HG03378 (cell line): Measurements from ENCODE around the gene OMG.
"Not testable (repeated sequence)": the region's sequence is repeated elsewhere in the genome, so short reads cannot be mapped to it uniquely, and the experiment has no call there.

Source experiments
- ATAC-seq: cut with Tn5 transposase; IDR thresholded peaks from one replicate; pipeline ENCODE4 v1.9.1; 2021; ENCODE audit warnings: mild to moderate bottlenecking, moderate library complexity; ENCODE audit not compliant: unreplicated experiment

The OMG gene

DNA sequence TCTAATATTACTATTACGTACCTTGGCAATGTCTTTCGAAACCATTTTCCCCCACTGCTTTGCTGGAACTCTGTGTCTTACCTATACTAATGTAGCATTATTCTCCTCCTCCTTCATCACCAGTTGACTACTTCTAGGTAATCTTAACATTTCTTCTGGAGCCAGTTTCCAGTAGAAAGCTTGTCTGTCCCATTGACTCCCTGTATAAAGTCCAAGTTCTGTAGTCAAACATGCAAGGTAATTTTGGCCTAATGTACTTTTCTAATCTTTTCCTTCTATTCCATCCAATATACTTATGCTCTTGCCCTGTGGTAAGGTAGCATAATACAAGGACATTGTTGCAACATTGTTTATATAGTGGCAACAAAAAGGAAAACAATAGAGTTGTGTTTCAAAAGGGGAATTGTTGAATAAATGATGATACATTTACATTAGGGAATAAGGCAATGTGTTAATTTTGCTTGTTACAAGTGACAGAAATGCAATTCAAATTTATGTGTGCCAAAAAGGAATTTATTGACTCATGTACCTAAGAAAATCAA lies 27.9 kb downstream of the OMG start:
- ATAC-seq = no peak

DNA sequence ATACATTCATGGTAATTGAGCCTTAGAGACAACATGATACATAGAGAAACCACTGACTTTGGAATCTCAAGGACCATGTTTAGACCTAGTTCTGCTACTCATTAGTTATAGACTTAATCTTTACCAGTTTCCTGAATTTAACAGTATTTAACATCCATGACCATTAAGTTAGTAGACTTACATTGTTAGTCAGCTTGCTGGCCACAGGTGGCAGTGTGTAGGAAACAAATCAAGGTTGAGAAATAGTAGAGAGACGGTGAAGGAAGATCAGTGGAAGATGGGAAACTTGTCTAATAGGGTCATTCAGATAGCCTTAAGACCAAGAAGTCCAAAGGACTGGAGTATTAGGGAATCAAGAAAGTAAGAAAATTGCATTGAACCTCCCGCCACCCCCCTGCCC lies 31.0 kb downstream of the OMG start:
- ATAC-seq = no peak

DNA sequence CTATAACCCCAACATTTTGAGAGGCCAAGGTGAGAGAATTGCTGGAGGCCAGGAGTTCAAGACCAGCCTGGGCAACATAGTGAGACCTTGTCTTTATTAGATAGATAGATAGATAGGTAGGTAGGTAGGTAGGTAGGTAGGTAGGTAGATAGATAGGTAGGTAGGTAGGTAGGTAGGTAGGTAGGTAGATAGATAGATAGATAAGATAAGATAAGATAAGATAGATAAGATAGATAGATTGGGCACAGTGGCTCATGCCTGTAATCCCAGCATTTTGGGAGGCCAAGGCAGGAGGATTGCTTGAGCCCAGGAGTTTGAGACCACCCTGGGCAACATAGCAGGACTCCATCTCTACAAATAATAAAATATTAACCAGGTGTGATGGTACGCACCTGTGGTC lies 34.1 kb downstream of the OMG start:
- ATAC-seq = not testable (repeated sequence)

DNA sequence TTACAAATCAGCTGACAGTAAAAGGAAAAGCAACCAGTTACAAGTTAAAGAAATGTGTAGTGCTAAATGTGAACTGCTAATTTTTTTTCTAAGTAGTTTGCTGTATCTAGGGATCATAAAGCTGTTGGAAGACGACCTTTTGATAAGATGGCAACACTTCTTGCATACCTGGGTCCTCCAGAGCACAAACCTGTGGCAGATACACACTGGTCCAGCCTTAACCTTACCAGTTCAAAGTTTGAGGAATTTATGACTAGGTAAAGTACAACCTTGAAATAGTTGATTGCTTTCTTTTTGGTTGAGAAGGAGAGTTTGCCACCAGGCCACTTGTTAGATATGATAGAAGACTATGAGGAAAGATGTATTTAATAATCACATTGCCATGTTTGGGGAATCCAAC lies 35.4 kb downstream of the OMG start:
- ATAC-seq = no peak

DNA sequence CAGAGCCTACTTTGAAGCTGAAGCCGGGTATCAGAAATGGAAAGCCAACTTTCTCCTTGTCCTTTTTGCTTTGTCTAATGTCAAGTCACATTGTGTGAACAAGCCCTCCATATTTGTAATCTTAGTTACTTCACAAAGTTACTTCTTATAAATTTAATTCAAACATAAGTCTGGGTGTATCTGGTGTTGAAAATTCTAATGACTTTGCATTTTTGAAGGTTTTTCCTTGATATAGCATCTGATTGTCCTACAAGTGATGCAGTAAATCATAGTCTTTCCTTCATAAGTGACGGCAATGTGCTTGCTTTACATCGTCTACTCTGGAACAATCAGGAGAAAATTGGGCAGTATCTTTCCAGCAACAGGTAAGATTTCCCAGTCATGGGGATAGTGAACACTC lies 36.9 kb downstream of the OMG start:
- ATAC-seq = no peak

DNA sequence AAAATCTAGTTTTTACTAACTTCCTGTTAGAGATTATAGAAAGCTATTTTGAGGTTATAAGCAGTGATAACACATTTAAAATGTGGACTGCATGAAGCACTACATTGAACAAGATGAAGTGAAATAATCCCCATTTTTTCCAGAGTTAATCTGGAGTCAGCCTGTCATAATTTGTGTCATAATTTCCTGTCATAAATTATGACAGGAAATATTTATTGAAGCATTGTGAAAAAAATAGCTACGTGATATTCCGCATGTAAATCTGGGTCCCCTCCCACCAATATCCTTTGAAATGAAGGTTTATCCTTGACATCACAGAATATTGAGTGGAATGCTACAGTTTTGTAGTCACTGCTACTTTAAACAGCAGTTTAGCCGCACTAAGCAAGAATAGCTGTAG lies 40.1 kb downstream of the OMG start:
- ATAC-seq = no peak

DNA sequence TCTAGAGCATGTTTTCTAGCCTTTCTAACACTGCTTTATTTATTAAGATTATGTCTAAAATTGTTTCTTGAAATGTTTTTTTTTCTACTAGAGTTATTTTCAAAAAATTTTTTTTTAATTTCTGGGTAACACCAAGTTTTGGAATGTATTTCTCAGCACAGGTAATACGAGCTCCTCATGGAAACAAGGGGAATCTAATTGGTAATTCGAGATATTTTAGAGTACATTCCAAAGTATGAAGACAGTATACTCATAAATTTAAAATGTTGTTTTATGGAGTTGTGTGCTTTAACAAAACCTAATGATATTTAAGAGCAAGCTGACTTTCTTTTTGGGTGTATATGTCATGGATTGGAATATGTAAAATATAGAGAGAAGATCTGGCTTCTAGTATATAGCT lies 42.4 kb downstream of the OMG start:
- ATAC-seq = no peak

DNA sequence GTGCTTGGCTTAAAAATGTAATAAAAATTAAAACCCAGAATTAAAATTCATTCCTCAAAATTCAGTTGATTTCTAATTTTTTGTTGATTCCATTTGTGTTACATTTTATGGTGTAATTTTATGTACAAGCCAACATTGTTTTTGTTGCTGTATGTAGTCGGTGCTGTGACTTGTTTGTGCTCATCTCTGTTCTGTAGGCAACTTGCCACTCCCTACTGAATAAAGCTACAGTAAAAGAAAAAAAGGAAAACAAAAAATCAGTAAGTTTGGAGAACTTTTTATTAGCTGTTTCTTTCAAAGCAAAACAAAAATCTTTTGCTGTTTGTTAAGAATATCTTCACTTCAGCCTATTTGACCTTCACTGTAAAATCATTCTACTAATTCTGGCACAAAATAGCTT lies 44.3 kb downstream of the OMG start:
- ATAC-seq = no peak

DNA sequence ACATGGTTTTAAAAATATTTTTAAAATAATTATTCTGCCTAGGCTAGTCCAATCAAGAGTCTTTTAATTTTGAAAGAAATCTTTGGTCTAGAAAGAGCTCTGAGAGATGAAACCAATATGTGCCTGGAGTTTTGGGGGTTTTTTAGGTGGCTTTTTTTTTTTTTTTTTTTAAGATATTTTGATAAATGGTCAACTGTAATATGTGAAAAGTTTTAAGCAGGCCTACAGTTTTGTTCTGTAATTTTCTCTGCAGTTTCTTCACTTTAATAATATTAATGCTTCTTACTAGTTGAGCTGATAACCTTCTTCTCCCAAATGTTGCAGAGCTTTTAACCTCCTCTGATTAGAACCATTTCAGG lies 45.1 kb downstream of the OMG start:
- ATAC-seq = no peak

DNA sequence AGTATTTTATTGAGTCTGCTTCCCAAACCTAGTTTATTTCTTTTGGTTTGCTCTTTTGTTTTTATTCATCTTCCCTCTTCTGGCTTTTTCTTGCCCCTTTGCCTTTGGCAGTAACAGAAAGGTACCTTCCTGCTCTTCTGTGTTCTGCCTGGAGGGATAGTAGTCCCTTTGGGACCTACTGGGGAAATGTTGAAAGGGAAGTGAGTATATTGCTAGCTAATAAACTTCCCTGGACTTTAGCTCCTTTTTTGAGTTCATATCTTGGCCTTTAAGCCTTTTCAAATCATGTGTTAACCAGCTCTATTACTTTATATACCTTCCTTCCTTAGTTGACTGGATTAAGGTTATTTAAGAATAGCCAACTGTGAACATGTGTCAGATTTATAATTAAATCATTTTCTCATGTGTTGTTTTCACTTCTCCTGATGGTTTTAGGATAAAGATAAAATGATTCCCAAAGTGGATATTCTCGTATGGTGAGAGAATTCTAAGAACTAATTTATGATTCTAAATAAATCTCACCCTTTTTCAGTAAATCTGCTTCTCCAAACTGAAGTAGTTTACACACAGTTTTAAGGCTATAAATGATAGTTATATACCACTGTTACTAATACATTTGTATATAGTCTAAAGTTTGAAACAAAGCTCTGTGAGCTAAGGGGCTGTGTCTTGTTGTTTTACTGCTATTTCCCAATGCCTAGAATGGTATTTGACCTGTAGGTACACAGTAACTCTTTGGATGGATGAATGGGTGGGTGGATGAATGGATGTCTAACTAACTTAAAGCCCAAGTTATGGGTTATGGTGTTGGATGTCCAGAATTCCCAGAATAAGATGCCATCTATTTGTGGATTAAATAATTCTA lies 45.7 kb downstream of the OMG start:
- ATAC-seq = no peak

DNA sequence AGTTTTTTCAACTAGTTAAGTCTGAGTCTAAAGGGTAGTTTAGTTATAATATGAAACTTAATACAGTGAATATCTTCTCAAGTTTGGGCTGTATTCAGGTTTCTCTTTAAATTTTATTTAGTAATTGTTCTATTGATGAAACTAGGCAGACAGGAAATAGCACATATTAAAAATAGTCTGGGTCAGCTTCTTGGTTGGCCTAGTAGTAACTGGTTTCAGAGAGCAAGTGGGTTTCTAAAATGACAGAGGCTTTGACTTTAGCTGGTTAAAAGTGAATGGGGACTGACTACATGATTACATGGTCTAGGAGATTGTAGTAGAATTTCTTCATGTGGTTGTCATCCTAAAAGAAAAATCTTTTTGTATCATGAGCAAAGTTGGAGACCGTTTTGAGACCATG lies 46.8 kb downstream of the OMG start:
- ATAC-seq = no peak

DNA sequence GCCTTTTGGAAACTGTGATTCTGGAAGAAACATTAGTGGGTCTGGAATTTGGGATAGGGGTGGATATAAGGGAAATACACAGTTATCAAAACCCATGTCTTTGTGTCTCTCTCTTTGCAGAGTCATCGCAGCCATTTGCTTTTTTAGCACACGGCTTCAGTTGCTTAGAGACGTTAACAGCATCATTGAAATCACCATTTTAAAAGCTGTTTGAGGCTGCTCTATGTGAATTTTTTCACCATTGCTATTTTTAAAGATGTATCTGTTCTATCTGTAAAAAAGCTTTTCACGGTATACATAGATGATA lies 47.3 kb downstream of the OMG start:
- no peak for ATAC-seq

DNA sequence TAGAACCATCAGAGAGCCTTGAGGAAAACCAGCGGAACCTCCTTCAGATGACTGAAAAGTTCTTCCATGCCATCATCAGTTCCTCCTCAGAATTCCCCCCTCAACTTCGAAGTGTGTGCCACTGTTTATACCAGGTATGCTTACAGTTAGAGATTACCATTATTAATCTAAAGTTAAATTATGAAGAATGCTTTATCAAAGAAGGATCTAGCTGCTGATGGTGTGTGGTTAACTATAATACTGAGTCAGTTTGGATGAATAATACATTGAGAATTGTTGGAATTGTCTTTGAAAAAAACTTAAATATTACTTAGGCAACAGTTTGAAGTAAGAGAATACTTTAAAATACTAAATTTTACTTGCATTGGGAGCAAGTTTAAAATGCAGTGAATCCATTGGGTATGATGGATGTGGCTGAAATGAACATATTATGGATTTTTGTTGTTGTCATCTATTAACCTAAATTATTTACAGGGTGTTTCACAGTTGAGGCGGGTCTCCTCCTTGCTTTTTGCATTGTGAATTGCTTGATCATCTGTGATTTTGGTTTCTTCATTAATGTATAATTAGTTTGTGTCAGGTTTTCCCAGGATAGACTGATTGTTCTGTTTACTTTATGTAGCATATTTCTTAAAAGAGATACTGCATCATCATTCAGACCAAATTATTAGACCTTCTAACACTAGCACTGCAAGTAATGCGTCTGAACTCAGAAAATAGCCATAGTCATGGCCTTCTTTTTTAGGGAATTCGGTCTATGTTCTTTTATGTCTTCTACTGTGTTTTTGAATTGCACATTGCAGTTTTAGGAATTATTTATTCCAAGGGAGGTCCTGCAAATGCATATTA lies 47.8 kb downstream of the OMG start:
- no peak for ATAC-seq
